ENCODE results near the gene PCDHGC3.
A peak's percentile ranks its signal among the peaks of the same experiment; 100 is the strongest.

- TF ChIP-seq, protein P1, sequence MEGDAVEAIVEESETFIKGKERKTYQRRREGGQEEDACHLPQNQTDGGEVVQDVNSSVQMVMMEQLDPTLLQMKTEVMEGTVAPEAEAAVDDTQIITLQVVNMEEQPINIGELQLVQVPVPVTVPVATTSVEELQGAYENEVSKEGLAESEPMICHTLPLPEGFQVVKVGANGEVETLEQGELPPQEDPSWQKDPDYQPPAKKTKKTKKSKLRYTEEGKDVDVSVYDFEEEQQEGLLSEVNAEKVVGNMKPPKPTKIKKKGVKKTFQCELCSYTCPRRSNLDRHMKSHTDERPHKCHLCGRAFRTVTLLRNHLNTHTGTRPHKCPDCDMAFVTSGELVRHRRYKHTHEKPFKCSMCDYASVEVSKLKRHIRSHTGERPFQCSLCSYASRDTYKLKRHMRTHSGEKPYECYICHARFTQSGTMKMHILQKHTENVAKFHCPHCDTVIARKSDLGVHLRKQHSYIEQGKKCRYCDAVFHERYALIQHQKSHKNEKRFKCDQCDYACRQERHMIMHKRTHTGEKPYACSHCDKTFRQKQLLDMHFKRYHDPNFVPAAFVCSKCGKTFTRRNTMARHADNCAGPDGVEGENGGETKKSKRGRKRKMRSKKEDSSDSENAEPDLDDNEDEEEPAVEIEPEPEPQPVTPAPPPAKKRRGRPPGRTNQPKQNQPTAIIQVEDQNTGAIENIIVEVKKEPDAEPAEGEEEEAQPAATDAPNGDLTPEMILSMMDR (IDR thresholded peaks at IDR 0.05), result peak; percentile 85 to 94 (median 87)
- TF ChIP-seq POLR2A (IDR thresholded peaks at IDR 0.05) (no peak), EP300 (IDR thresholded peaks at IDR 0.05; ENCODE audit: low read depth) (no peak)
Observed at GRCh38 chr5:141512390-141512910, 36.7 kb downstream of the PCDHGC3 start.

Measured in transverse colon (tissue), 3 donors.